Activated T-helper 1 cell treated with anti-CD3 and anti-CD28 coated beads, Interleukin-2, amount 50 U/mL, for 16 hours (primary cell): Measurements from ENCODE around the gene NCOA3.

Experiments used
- DNase-seq, 2 donors: peaks; one replicate each; pipeline ENCODE4 v3.0.0-alpha.2; 2020; ENCODE audit warnings: low read depth in 1 of 2, low spot score in 1 of 2

NCOA3 gene

DNA sequence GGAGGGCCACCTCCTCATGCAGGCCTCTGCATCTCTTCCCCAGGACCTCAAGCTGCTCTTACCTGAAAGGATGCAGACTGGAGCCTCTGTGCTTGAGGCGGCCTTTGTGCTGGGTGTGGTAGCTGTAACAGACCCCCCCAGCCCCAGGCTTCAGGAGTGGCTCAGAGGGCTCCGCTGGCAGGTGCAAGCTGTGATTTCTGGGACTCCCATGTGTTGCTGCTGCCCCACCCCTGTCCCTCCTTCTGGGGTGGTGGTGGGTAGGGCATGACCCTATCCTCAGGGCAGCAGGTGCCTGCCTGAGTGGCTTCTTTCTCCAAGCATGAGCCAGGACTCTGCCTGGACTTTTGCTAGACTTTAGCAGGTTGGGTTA is 162.4 kb downstream of the NCOA3 start:
- no peak for DNase-seq

DNA sequence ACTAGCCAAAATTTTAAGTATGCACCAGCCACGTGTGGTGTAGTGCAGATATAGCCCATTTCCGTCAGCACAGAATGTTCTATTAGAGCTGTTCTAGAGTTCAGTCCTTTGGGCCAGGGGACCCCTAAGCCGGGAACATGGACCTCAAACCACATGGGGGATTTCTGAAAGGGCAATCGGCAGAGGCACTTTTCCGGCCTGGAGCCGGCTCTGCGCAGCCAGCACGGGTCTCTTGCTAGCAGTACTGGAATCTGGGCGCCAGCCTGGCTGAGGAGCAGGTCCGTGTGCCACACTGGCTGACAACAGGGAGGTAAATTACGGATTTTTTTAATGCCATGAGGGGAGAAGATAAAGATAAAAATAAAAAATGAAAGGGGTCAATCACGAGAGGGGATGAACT is 163.1 kb downstream of the NCOA3 start:
- DNase-seq = no peak

DNA sequence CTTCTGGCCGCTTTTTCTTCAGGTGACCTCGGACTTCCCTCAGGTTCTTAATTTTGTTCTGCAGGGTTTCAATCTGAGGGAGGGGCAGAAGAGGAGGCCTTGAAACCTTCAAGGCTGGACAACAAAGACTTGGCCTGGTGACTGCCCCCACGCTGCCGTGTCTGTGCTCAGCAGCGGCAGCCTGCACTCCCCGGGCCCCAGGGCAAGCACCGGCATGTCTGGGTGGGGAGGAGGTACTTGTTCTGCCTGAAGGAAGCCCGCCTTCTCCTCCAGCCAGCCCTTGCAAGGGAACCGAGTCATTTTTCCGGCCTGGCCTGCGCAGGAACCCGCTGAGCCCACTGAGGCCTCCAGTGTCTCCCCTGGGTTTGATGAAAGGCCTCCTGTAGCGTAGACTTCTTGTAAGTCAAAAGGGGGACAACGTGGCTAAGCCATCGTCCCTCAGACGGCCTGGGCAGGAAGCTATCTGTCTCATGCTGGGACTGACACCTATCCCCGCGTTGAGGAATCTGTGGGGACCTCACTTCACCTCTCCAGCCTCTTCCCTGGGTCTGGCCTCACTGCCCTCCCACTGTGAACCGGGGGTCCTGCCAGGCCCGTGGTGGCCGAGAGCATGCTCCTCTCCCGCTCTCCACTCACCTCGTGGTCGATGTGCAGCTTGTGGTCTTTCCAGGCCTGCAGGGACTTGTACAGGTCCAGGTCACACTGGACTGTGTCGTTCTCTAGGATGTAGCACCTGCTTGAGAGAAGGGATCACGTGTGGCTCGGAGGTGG is 163.7 kb downstream of the NCOA3 start:
- DNase-seq = no peak

- DNase-seq = no peak
Observed at GRCh38 chr20:47666304-47666703, 164.6 kb downstream of the NCOA3 start.

GRCh38 chr20:47667086-47667485 is 165.4 kb downstream of the NCOA3 start:
- DNase-seq = no peak

- DNase-seq = no peak
Observed at GRCh38 chr20:47667531-47668312, 166.0 kb downstream of the NCOA3 start.

- no peak for DNase-seq
Observed at GRCh38 chr20:47668313-47669151, 166.8 kb downstream of the NCOA3 start.

GRCh38 chr20:47669152-47669425 is 167.4 kb downstream of the NCOA3 start:
- no peak for DNase-seq

- no peak for DNase-seq
Observed at GRCh38 chr20:47669489-47669888, 167.8 kb downstream of the NCOA3 start.

- no peak for DNase-seq
Observed at GRCh38 chr20:47669927-47670890, 168.5 kb downstream of the NCOA3 start.

- no peak for DNase-seq
Observed at GRCh38 chr20:47670913-47671312, 169.2 kb downstream of the NCOA3 start.

DNA sequence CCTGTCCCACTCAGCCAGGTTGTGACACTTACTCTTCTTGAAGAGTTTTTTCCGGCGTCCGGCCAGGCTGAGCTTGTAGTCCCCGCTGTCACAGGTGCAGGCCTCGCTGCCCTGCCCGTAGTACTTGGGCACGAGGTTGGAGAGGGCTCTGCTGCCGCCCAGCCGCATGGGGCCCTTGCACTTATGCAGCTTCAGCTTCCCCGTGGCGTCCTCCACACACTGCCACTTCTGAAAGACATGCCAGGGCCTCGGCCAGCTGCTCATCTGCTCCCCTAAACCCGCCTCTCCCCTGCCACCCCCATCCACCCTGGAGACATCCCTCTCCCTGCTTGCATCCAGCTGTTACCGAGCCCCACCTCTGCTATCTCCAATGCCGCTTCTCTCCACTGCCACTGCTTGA is 170.5 kb downstream of the NCOA3 start:
- DNase-seq = no peak

GRCh38 chr20:47672886-47673670 is 171.4 kb downstream of the NCOA3 start:
- no peak for DNase-seq

GRCh38 chr20:47673671-47673955 is 171.9 kb downstream of the NCOA3 start:
- no peak for DNase-seq

DNA sequence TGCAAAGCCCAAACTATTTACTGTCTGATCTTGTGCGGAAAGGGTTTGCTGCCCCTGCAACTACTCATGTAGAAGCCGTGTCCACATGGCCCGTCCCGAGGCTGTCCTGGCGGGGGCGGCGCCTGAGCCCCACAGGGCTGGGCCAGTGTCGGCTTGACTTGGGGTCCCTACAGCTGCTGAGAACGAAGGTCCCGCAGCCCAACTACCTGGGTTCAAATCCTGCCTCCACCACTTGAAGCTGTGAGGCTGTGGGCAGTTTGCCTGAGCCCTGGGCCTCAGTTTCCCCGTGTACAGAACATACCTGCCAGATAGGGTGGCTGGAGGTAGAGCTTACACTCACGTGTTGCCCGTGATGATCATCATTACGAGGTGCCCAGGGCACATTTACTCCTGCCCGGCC is 172.5 kb downstream of the NCOA3 start:
- no peak for DNase-seq

- DNase-seq = no peak
Observed at GRCh38 chr20:47674686-47675085, 173.0 kb downstream of the NCOA3 start.

- no peak for DNase-seq
Observed at GRCh38 chr20:47675190-47676142, 173.8 kb downstream of the NCOA3 start.

GRCh38 chr20:47676219-47676721 is 174.6 kb downstream of the NCOA3 start:
- DNase-seq = no peak
